Adrenal gland (tissue), 5 donors: ENCODE measurements around the gene ZNF319.

Experiments used
- POLR2A ChIP-seq, 2 donors: fragments of 450-650 bp; IDR thresholded peaks; one replicate each; pipeline ENCODE4 v1.6.1; 2017; ENCODE audit warnings: antibody characterized with exemption in 2 of 2, mild to moderate bottlenecking in 2 of 2, moderate library complexity in 1 of 2
- TF ChIP-seq, protein P1 (sequence below), 6 experiments: fragments of 450-650 bp in 4 of 6; fragments of 200-600 bp in 2 of 6; sonication (generic) in 1 of 6; IDR thresholded peaks; 1 replicate in 5 of 6; 2 replicates in 1 of 6; pipeline versions ENCODE4 v1.5.1 to v1.8.0; 2016 to 2021; ENCODE audit warnings: antibody characterized with exemption in 6 of 6, mild to moderate bottlenecking in 2 of 6, moderate library complexity in 1 of 6
- donor health status: DM: no; HTN: no; CAD: no.

DNA sequence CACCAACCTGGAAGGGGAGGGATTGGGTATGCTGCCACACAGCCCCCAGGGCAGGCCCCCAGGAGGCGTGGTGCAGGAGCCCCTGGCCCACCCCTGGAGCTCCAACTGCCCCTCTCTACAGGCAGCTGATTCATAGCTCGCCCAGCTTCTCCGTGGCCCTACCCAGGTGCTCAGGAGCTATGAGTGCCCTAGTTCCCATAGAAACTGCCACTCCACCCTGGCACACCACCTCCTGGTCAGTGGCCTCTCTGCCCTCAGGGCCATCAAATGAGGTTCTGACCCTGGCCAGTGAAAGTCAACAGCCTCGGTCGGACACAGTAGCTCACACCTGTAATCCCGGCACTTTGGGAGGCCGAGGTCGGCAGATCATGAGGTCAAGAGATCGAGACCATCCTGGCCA, 47.6 kb downstream of the ZNF319 start:
- TF ChIP-seq POLR2A (IDR thresholded peaks at IDR 0.05): no peak
- TF ChIP-seq, protein P1, sequence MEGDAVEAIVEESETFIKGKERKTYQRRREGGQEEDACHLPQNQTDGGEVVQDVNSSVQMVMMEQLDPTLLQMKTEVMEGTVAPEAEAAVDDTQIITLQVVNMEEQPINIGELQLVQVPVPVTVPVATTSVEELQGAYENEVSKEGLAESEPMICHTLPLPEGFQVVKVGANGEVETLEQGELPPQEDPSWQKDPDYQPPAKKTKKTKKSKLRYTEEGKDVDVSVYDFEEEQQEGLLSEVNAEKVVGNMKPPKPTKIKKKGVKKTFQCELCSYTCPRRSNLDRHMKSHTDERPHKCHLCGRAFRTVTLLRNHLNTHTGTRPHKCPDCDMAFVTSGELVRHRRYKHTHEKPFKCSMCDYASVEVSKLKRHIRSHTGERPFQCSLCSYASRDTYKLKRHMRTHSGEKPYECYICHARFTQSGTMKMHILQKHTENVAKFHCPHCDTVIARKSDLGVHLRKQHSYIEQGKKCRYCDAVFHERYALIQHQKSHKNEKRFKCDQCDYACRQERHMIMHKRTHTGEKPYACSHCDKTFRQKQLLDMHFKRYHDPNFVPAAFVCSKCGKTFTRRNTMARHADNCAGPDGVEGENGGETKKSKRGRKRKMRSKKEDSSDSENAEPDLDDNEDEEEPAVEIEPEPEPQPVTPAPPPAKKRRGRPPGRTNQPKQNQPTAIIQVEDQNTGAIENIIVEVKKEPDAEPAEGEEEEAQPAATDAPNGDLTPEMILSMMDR (IDR thresholded peaks at IDR 0.05): no peak
